Activated CD4-positive, alpha-beta memory T cell treated with anti-CD3 and anti-CD28 coated beads, Interleukin-2, amount 10 ng/mL, durations not matched to agents 7 days and 5 days (primary cell): ENCODE measurements around the gene SPOCK2. TPM values are rescaled to one million over a fixed set of nuclear protein-coding genes. Genes with fewer than 3 reads are reported as not detected.

Source experiments
- CTCF ChIA-PET: fragments of 350-600 bp; sonication (Branson Sonifier 250); formaldehyde crosslinking; loops from one replicate; lab custom pipeline; 2021; ENCODE audit warnings: antibody characterized with exemption, inconsistent platforms; lab: Charles Lee
- POLR2A ChIA-PET: fragments of 350-600 bp; sonication (Branson Sonifier 250); formaldehyde crosslinking; loops from one replicate; lab custom pipeline; 2021; ENCODE audit warnings: antibody characterized with exemption; lab: Charles Lee
- DNase-seq: peaks from one replicate; pipeline ENCODE4 v3.0.0-alpha.2; 2020
- H3K27ac Mint-ChIP-seq: one replicate; pipeline ENCODE4 v1.8.0; 2021; ENCODE audit warnings: mild to moderate bottlenecking, mixed read lengths
- H3K27me3 Mint-ChIP-seq: one replicate; pipeline ENCODE4 v1.8.0; 2021; ENCODE audit warnings: mixed read lengths
- H3K36me3 Mint-ChIP-seq: one replicate; pipeline ENCODE4 v1.8.0; 2021; ENCODE audit warnings: low read depth, mixed read lengths
- H3K4me1 Mint-ChIP-seq: one replicate; pipeline ENCODE4 v1.8.0; 2021; ENCODE audit warnings: mixed read lengths
- H3K4me3 Mint-ChIP-seq: one replicate; pipeline ENCODE4 v1.8.0; 2021; ENCODE audit warnings: mild to moderate bottlenecking, mixed read lengths
- H3K9me3 Mint-ChIP-seq: one replicate; pipeline ENCODE4 v1.8.0; 2021; ENCODE audit warnings: mixed read lengths
- total RNA-seq, 2 experiments: library from RNA; stranded (reverse); gene quantifications; one replicate each; pipeline ENCODE4 v1.2.3, GENCODE V29; 2021

The SPOCK2 gene
- total RNA-seq, 2 experiments from 2014 or later = 418 to 420 TPM

GRCh38 chr10:72011468-72011867 lies 76.9 kb downstream of the SPOCK2 start:
- Mint-ChIP-seq H3K4me1 (no peaks in the 10 kb centered on the region), H3K36me3 (no peaks in the 10 kb centered on the region), H3K27me3 (no peaks in the 10 kb centered on the region), H3K9me3 (no peaks in the 10 kb centered on the region), H3K4me3 (no peak overlapping the region), H3K27ac (no peak overlapping the region)
- POLR2A ChIA-PET = no interaction called here
- CTCF ChIA-PET = no interaction called here
- no peak for DNase-seq

DNA sequence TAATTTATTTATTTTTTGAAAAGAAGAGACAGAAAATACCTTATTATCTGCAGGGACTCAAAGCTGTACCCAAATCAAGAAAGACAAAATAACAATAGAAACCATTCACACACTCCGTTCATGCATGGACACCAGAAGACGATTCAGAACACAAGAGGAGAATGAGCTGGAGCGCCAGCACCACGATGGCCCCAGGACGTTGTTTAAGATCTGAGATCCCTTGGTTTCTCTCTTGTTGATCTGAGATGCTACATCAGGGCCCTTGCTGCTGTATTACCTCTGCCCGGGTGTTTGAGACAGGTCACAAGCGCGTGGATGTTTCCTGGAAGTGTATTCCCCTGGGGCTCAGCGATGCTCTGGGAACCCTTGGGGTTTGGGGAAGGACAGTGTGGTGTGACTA lies 77.3 kb downstream of the SPOCK2 start:
- H3K4me1 Mint-ChIP-seq = no peaks in the 10 kb centered on the region
- no peak overlapping the region for H3K4me3 Mint-ChIP-seq
- no peaks in the 10 kb centered on the region for H3K36me3 Mint-ChIP-seq
- ChIA-PET POLR2A (no interaction called here), CTCF (no interaction called here)
- no peaks in the 10 kb centered on the region for H3K27me3 Mint-ChIP-seq
- no peak for DNase-seq
- H3K9me3 Mint-ChIP-seq = no peaks in the 10 kb centered on the region
- no peak overlapping the region for H3K27ac Mint-ChIP-seq

GRCh38 chr10:72010234-72010973 lies 77.9 kb downstream of the SPOCK2 start:
- CTCF ChIA-PET = no interaction called here

DNA sequence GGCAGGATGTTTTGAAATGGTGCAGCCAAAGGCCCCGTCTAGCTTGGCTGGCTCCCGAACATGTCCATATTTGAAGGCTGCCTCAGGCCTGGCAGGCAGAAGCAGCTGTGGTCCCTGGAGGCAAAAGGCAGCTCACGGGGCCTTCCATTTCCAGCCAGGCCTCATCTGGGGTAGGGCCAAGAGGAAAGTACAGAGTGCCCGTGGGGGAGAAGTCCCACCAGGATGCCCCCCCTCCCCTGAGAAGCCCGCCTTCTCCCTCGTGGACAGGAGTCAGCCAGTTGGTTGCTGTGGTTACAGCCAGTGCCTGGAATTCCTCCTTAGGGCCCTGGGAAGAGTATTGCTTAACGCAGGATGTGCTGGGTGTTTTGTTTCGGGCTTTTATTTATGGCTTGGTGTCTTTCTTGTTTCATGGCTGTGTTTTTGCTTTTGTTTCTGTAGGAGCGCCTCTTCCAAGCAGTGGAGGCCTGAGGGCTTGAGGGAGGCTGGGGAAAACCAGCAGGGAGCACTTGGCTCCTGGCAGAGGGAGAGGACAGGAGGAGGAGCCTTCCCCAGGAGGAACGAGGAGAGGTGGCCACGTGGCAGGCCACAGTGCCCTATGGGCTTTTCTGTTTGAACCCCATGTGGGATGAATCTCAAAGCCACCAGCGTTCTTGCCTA lies 78.8 kb downstream of the SPOCK2 start:
- CTCF ChIA-PET = no interaction called here

More at GRCh38 chr10:72010234-72010973, 77.9 kb downstream of the SPOCK2 start:
- Mint-ChIP-seq H3K27me3 (no peaks in the 10 kb centered on the region), H3K4me1 (no peaks in the 10 kb centered on the region), H3K4me3 (no peak overlapping the region), H3K9me3 (no peaks in the 10 kb centered on the region), H3K36me3 (no peaks in the 10 kb centered on the region), H3K27ac (no peak overlapping the region)
- DNase-seq = no peak
- POLR2A ChIA-PET = no interaction called here

GRCh38 chr10:72009051-72009424 lies 79.3 kb downstream of the SPOCK2 start:
- ChIA-PET POLR2A (no interaction called here), CTCF (no interaction called here)
- no peak overlapping the region for H3K27ac Mint-ChIP-seq
- no peaks in the 10 kb centered on the region for H3K4me1 Mint-ChIP-seq
- H3K36me3 Mint-ChIP-seq = no peaks in the 10 kb centered on the region
- no peaks in the 10 kb centered on the region for H3K9me3 Mint-ChIP-seq
- H3K27me3 Mint-ChIP-seq = no peaks in the 10 kb centered on the region
- H3K4me3 Mint-ChIP-seq = no peak overlapping the region
- DNase-seq = no peak

More for the DNA sequence above, 78.8 kb downstream of the SPOCK2 start:
- H3K27ac Mint-ChIP-seq = no peak overlapping the region
- H3K36me3 Mint-ChIP-seq = no peaks in the 10 kb centered on the region
- H3K9me3 Mint-ChIP-seq = no peaks in the 10 kb centered on the region
- no peak overlapping the region for H3K4me3 Mint-ChIP-seq
- H3K27me3 Mint-ChIP-seq = no peaks in the 10 kb centered on the region
- no peak for DNase-seq
- no peaks in the 10 kb centered on the region for H3K4me1 Mint-ChIP-seq
- POLR2A ChIA-PET = no interaction called here

Other genes with a start within 250 kb of the SPOCK2 start
- gene PSAP, start 237.3 kb downstream of the SPOCK2 start, total RNA-seq = 100 to 1,000 TPM; 176 to 178 TPM
- under 1 TPM; 0.03 to 0.05 TPM for gene CHST3, start 124.2 kb downstream of the SPOCK2 start, total RNA-seq
- 100 to 1,000 TPM in 1 of 2 experiments, 10 to 100 TPM in 1; 94.2 to 101 TPM for gene ANAPC16, start 127.5 kb upstream of the SPOCK2 start, total RNA-seq
- gene ASCC1, start 127.7 kb upstream of the SPOCK2 start, total RNA-seq = 10 to 100 TPM; 35.5 to 36.2 TPM
- gene DDIT4, start 185.4 kb upstream of the SPOCK2 start, total RNA-seq = 100 to 1,000 TPM; 475 to 481 TPM